HG02884 (cell line): Measurements from ENCODE around the gene PRKCE.

ENCODE experiments used
- ATAC-seq: cut with Tn5 transposase; IDR thresholded peaks from one replicate; pipeline ENCODE4 v1.9.1; 2021; ENCODE audit warnings: mild to moderate bottlenecking, moderate library complexity; ENCODE audit not compliant: unreplicated experiment

Gene PRKCE

GRCh38 chr2:45750001-45750400 is 98.5 kb downstream of the PRKCE start:
- no peak for ATAC-seq

DNA sequence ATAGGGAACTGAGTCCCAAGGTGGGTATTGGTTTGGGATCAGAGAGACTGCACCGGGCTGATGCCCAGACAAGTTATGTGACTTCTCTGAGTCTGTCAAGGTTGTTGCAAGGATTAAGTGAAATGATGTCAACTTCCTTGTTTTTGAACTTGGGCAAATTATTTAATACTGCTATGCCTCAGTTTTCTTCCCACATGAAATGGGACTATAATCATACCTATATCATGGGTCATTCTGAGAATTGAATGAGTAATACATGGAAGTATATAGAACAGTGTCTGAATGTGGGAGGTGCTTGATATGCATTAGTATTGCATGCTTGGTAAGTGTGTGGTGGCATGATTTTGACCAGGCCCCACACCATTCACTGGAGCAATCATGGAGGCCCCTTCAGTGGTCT is 99.0 kb downstream of the PRKCE start:
- peak; percentile 59 for ATAC-seq

- ATAC-seq: no peak
Measured at GRCh38 chr2:45753381-45753780, 101.9 kb downstream of the PRKCE start.

DNA sequence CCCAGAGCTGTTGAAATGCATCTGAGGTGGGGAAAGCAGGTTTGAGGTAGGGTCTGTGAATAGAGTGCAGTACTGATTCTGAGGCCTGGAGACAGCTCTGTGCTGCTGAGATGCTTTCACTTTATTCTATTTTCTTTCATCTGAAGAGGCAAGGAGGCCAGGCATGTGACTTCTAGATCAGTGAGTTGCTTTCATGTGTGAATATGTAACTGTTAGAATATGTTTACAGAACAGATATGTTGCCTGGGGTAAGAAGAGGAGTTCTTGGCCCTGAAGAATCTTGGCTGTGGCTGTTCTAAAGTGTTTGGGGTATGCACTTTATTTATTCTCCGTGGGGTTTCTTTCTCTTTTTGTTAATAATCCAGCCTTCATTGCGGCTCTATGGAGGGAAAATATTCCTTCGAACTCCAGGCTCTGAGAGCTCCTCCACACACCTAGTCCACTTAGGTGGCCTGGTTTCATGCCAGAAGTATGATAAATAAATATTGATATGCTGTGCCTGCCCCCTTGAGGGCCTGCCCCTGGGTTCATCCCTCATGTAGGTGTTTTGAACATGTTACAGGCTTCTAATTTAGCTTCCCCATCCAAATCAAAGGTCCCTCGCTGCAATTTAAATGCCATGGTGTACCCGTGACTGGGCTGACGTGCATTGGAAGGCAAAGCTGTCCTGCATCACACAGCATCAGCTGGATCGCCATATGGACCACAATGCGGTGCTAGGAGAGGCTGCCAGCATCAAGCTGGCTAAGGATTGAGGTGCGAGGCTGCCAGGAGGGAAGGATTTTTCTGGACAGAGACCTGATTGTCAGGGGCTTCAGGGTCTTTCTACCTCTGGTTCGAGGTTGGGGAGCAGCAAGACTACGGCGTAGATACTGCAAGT is 102.9 kb downstream of the PRKCE start:
- no peak for ATAC-seq

GRCh38 chr2:45755585-45756335 is 104.3 kb downstream of the PRKCE start:
- ATAC-seq: no peak

DNA sequence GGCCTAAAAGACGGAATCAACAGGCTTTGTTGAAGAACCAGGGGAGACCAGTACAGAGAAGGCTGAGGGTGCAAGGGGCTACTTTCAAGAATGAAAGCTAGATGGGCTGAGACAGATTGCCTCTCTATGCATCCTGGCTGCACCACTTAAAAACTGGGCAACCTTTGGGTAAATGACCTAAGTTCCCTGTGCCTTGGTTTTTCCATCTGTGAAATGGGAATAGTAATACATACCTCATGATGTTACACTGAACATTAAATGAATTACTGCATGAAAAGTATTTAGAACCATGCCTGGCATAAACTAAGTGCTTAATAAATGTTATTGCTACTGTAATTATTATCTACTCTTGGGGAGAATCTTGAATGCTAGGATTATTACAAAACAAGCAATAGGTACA is 106.5 kb downstream of the PRKCE start:
- ATAC-seq: no peak

DNA sequence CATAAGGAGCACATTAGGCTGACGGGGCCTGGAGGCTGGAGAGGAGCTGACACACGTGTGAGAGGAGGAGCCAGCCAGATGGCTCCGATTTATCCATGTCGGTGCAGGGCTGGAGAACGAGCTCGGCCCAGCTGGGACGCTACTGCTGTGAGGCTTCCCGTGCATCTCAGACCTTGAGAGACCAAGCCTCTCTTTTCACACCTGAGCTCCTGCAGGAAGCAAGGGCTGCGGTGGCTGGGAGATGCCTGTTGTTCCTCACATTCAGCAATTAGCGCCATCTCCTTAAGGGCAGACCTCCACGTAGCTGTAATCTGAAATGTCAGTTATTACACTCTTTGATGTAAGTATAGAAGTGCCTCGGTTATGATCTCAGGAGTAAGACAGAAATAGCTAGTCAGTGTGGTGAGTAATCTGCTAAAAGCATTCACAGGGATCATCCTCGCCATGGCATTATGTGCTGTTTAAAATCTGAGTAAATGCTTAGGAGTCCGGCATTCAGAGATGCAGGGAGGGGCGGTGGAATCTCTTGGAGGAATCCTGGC is 107.9 kb downstream of the PRKCE start:
- no peak for ATAC-seq

DNA sequence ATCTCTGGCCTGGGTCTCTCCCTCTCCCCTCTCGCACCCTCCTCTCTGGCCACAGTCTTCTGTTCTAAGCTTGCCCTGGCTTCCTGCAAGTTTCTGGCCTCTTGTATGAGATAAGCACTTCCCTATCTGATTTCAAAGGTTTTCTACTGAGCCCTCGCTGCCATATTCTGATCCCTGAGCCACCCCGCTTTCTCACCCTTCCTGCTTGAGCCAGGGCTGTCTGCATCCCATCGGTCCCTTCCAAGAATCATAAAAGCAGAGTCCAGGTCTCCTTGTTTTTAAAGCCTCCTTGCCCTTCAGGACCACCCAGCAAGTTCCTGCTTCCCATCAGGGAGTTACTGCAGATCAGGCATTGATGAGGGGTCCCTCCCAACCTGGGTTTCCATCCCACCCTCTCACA is 110.2 kb downstream of the PRKCE start:
- no peak for ATAC-seq

- ATAC-seq: no peak
Measured at GRCh38 chr2:45763255-45763654, 111.8 kb downstream of the PRKCE start.

DNA sequence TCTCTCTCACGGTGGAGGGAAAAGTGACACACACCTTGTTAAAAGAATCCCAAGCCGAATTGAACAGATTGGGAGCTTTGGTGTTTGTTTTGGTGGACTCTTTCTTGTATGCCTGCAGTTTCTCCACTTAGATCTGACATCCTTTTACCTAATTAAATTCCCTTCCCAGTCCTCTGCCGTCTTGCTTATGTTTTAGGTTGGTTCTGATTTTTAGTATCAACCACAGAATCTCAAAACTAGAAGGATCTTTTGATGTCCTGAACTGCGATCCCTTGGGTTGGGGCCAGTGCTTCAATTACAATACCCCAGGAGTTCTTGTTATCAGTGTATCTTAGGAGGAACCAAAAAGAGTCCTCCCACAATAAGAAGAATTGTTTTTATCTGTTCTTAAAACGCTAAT is 112.3 kb downstream of the PRKCE start:
- no peak for ATAC-seq

GRCh38 chr2:45765007-45765727 is 113.7 kb downstream of the PRKCE start:
- no peak for ATAC-seq

DNA sequence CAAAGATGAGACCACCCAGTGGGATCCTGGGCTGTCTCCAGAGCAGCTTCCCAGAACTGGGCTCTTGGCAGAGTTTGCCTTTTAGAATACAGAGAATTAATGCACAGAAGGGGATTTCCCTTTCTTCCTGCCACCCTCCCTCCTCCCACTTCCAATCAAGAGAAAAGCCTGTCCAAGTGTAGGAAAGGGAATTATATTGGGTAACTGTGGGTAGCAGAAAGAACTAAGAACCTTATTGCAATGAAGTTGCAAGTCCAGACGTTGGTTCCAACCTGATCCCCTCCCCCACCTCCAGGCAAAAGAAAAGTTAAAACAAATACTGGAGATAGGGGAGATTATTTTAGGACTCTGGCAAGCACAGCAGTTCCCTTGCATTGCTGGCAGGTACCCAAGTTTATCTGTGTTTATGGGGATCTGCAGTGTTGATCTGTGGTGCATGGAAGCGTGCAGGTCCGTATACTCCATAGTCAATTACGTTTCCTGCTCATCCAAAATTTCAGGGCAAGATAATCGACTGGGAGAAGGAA is 114.3 kb downstream of the PRKCE start:
- no peak for ATAC-seq

GRCh38 chr2:45768208-45768607 is 116.7 kb downstream of the PRKCE start:
- no peak for ATAC-seq

GRCh38 chr2:45769056-45769455 is 117.6 kb downstream of the PRKCE start:
- ATAC-seq: no peak

GRCh38 chr2:45769854-45770576 is 118.5 kb downstream of the PRKCE start:
- ATAC-seq: no peak

DNA sequence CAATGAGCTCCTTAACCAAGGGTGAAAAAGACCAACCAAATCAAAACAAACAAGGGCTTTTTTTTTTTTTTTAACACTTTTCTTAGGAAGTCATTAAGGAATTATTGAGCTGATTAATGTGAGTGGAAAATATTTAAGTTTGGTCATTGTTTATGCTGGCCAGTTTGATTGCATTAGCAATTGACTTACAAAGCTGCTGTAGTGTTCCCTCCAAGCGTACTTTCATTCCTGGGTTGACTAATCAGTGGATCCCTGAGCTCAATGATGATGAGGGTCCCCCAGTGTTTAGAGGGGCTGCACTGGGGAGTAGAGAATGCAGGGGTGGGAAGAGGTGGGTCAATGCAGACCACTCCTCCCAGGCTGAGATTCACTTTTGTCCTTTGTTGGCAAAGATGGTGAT is 119.3 kb downstream of the PRKCE start:
- no peak for ATAC-seq

DNA sequence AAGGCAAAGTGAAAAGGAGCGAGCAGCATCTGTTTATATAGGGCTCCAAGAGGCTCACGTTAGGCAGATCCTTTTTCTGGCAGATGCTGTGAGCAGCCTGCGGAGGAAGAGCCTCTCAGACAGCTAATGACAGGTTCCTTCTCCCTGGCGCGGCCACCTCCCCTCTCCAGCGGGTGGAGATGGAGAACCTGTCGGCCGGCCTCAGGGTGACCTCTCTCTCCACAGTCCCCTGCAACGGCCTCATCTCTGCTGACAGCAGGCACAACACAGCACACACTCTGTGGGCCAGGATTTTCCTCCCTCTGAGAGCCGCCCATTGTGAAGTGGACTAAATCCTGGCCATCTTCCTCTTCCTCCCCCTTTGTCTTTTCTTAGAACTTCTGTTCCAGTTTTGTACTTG is 119.8 kb downstream of the PRKCE start:
- no peak for ATAC-seq

GRCh38 chr2:45772038-45772437 is 120.6 kb downstream of the PRKCE start:
- no peak for ATAC-seq

- ATAC-seq: no peak
Measured at GRCh38 chr2:45773909-45774308, 122.4 kb downstream of the PRKCE start.

- no peak for ATAC-seq
Measured at GRCh38 chr2:45774688-45775244, 123.3 kb downstream of the PRKCE start.
